HepG2 (cell line): Measurements from ENCODE around the gene TM9SF4. TPM values are rescaled to one million over a fixed set of nuclear protein-coding genes. Genes with fewer than 3 reads are reported as not detected.

Experiments used
- ATAC-seq: fragments of 200-7000 bp; cut with Tn5 transposase; 3 replicates; pipeline ENCODE4 v1.9.1; 2020; ENCODE audit warnings: mild to moderate bottlenecking, moderate library complexity
- BruUV-seq: library from RNA; stranded (reverse); fragments of 400-500 nt; replicated peaks from 2 replicates; lab custom pipeline; 2021; lab: Mats Ljungman, UMichigan
- CTCF ChIA-PET: fragments of 300-600 bp; formaldehyde crosslinking; extraction: SDS; loops from one replicate; lab custom pipeline; 2021; ENCODE audit warnings: low total read pairs, inconsistent platforms, low intra/inter-chr PET ratio; lab: Yijun Ruan, JAX
- POLR2A ChIA-PET: fragments of 350-600 bp; sonication (Branson Sonifier 250); formaldehyde crosslinking; loops from one replicate; lab custom pipeline; 2020; ENCODE audit warnings: antibody characterized with exemption, inconsistent platforms; lab: Yijun Ruan, JAX
- DNase-seq: peaks from one replicate; pipeline ENCODE4 v3.0.0-alpha.2; 2015; ENCODE audit warnings: low spot score
- FAIRE-seq: peaks from 3 replicates; lab custom pipeline; 2011; peaks lifted over from hg19 to GRCh38; lab: Jason Lieb, UNC
- H2AFZ ChIP-seq: one replicate; pipeline ENCODE4 v1.6.1; 2011; ENCODE audit warnings: low read length, inconsistent platforms
- H3K27ac ChIP-seq: fragments of 300-600 bp; 3 replicates; pipeline ENCODE4 v1.8.0; 2011; ENCODE audit warnings: mixed run types, mild to moderate bottlenecking, mixed read lengths, low read length, inconsistent platforms; ENCODE audit not compliant: insufficient read depth; ENCODE audit errors: extremely low read length
- H3K27me3 ChIP-seq, 2 experiments: fragments of 200-600 bp in 1 of 2; 2 replicates in 1 of 2; 3 replicates in 1 of 2; pipeline versions ENCODE4 v1.6.0 to v1.8.0; 2011; ENCODE audit warnings: low read length in 2 of 2, mild to moderate bottlenecking in 2 of 2, moderate library complexity in 2 of 2, inconsistent platforms in 1 of 2; ENCODE audit not compliant: insufficient read depth in 2 of 2, control insufficient read depth in 1 of 2
- H3K36me3 ChIP-seq, 2 experiments: fragments of 200-600 bp in 1 of 2; replicated peaks in 1 of 2; 2 replicates in 1 of 2; 3 replicates in 1 of 2; pipeline versions ENCODE4 v1.5.1 to v1.8.0; 2011; ENCODE audit warnings: low read length in 2 of 2, inconsistent platforms in 1 of 2; ENCODE audit not compliant: insufficient read depth in 2 of 2, control insufficient read depth in 1 of 2
- H3K4me1 ChIP-seq: 2 replicates; pipeline ENCODE4 v1.5.1; 2012; ENCODE audit warnings: low read length, inconsistent platforms; ENCODE audit not compliant: insufficient read depth
- H3K4me2 ChIP-seq: 2 replicates; pipeline ENCODE4 v1.6.0; 2011; ENCODE audit warnings: low read depth, low read length, inconsistent platforms
- H3K4me3 ChIP-seq, 3 experiments: fragments of 200-600 bp in 1 of 3; sonication (generic), shearing (Covaris generic) in 1 of 3; replicated peaks in 1 of 3; 2 replicates each; pipeline ENCODE4 v1.5.1; 2011 to 2016; ENCODE audit warnings: low read length in 3 of 3, inconsistent platforms in 2 of 3, low read depth in 2 of 3, mild to moderate bottlenecking in 2 of 3, control low read depth in 1 of 3, mixed read lengths in 1 of 3; ENCODE audit not compliant: insufficient read depth in 1 of 3
- H3K79me2 ChIP-seq: one replicate; pipeline ENCODE4 v1.6.1; 2011; ENCODE audit warnings: low read length, inconsistent platforms; ENCODE audit not compliant: insufficient read depth
- H3K9ac ChIP-seq: 2 replicates; pipeline ENCODE4 v1.6.0; 2011; ENCODE audit warnings: mild to moderate bottlenecking, low read depth, low read length, inconsistent platforms; ENCODE audit not compliant: insufficient read depth
- H3K9me3 ChIP-seq: 2 replicates; pipeline ENCODE4 v1.5.1; 2012; ENCODE audit warnings: mild to moderate bottlenecking, low read length
- H4K20me1 ChIP-seq: 2 replicates; pipeline ENCODE4 v1.6.0; 2011; ENCODE audit warnings: inconsistent platforms, mild to moderate bottlenecking, low read length, moderate library complexity; ENCODE audit not compliant: insufficient read depth
- GATAD1 ChIP-seq: IDR thresholded peaks from 2 replicates; pipeline ENCODE4 v1.6.1; 2016; ENCODE audit warnings: missing genetic modification reagents, missing compliant biosample characterization
- HHEX ChIP-seq: IDR thresholded peaks from 2 replicates; pipeline ENCODE4 v1.6.1; 2016; ENCODE audit warnings: control low read depth
- JUN ChIP-seq: sonication (generic); formaldehyde crosslinking; IDR thresholded peaks from 2 replicates; pipeline ENCODE4 v1.4.0; 2020; ENCODE audit warnings: mild to moderate bottlenecking, missing genetic modification reagents
- NCOA1 ChIP-seq: sonication (generic); formaldehyde crosslinking; IDR thresholded peaks from 2 replicates; pipeline ENCODE4 v1.9.0; 2021; ENCODE audit warnings: missing genetic modification reagents
- STAG1 ChIP-seq: sonication (generic); formaldehyde crosslinking; IDR thresholded peaks from 2 replicates; pipeline ENCODE4 v1.4.0; 2020; ENCODE audit warnings: missing genetic modification reagents
- ZNF33A ChIP-seq: sonication (generic); formaldehyde crosslinking; IDR thresholded peaks from 2 replicates; pipeline ENCODE4 v1.5.1; 2020; ENCODE audit warnings: missing genetic modification reagents, mild to moderate bottlenecking, moderate library complexity, borderline replicate concordance
- ZSCAN29 ChIP-seq: sonication (generic); formaldehyde crosslinking; conservative IDR thresholded peaks from 2 replicates; pipeline ENCODE4 v1.4.0; 2020; ENCODE audit warnings: mild to moderate bottlenecking, missing genetic modification reagents
- WGBS: methylation state at CpG from one replicate; pipeline ENCODE4 v1.1.6; 2017; ENCODE audit warnings: low lambda C conversion rate; 5-methylcytosine and 5-hydroxymethylcytosine counted together
- in situ Hi-C: cut with HindIII; loops from 2 replicates; pipeline ENCODE4 v1.10.0; 2017; ENCODE audit warnings: low pct_unique_long_range_greater_than_20kb; ENCODE audit not compliant: extremely low pct_ligation_motif_present
- intact Hi-C: fragments of 100-400 bp; cut with micrococcal nuclease; formaldehyde crosslinking; loops from one replicate; pipeline ENCODE4 v1.10.0; 2022; ENCODE audit not compliant: unreplicated experiment
- polyA plus RNA-seq, 8 experiments: library from polyadenylated mRNA; depleted of rRNA in 3 of 8; stranded (reverse) in 7 of 8; unstranded in 1 of 8; fragments of >200 nt; fragmentation: Illumina TruSeq in 4 of 8; extraction: Trizol in 4 of 8; gene quantifications; 2 replicates each; pipeline versions ENCODE4 v1.2.1 to v1.2.3, GENCODE V29; 2011 to 2016; ENCODE audit warnings: low read depth in 4 of 8, missing spikeins in 1 of 8, mixed read lengths in 1 of 8; ENCODE audit not compliant: insufficient read depth in 1 of 8
- total RNA-seq, 5 experiments: library from RNA; depleted of rRNA; stranded (reverse); fragments of >200 nt; fragmentation: Illumina TruSeq; extraction: Trizol; gene quantifications; 2 replicates each; pipeline ENCODE4 v1.2.3, GENCODE V29; 2016; ENCODE audit warnings: low read depth in 1 of 5
- TF ChIP-seq, protein P1 (sequence below): sonication (generic); formaldehyde crosslinking; IDR thresholded peaks from 2 replicates; pipeline ENCODE4 v1.5.0; 2020; ENCODE audit warnings: mild to moderate bottlenecking, missing genetic modification reagents
- TF ChIP-seq, protein P2 (sequence below): sonication (generic); formaldehyde crosslinking; IDR thresholded peaks from 2 replicates; pipeline ENCODE4 v1.8.0; 2022; ENCODE audit warnings: mild to moderate bottlenecking, missing genetic modification reagents, moderate library complexity
- TF ChIP-seq, protein P3 (sequence below): IDR thresholded peaks from 2 replicates; pipeline ENCODE4 v1.6.1; 2016; ENCODE audit warnings: mild to moderate bottlenecking
- TF ChIP-seq, protein P4 (sequence below): sonication (generic); formaldehyde crosslinking; IDR thresholded peaks from 2 replicates; pipeline ENCODE4 v1.4.0; 2020; ENCODE audit warnings: mild to moderate bottlenecking, missing genetic modification reagents
- TF ChIP-seq, protein P5 (sequence below): IDR thresholded peaks from 2 replicates; pipeline ENCODE4 v1.6.1; 2016; ENCODE audit warnings: low read depth, borderline replicate concordance

Gene TM9SF4
- total and polyA plus RNA-seq, 2 of the 13 experiments (the other 11 are each of a cell fraction or from before 2014, with no cell fraction given): 53.5 to 171 TPM

DNA sequence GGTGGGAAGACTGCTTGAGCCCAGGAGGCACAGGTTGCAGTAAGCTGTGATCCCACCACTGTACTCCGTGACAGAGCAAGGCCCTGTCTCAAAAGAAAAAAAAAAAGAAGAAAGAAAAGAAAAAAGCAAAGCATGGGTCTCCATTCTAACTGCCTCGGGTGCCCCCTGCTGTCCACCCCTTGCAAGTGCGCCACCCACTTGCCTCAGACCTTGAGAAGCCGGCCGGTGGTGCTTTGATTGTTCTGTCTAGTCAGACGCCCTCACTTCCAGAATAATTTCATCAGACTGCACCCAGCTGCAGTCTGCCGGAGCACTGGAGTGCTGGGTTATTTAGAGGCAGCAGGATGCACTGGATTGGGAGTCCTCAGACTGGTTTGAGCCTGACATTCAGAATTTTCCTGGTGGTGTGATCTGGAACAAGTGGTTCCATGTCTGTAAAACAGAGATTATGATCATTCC, 17.6 kb upstream of the TM9SF4 start (continued):
- TF ChIP-seq STAG1 (CRISPR knock-in tag): peak; percentile 78
- 0 out of 2 replicates have a peak, but pooled peaks have one; percentile 22 for TF ChIP-seq HHEX (CRISPR knock-in tag)
- TF ChIP-seq JUN: no peak
- TF ChIP-seq NCOA1 (CRISPR knock-in tag): no peak

DNA sequence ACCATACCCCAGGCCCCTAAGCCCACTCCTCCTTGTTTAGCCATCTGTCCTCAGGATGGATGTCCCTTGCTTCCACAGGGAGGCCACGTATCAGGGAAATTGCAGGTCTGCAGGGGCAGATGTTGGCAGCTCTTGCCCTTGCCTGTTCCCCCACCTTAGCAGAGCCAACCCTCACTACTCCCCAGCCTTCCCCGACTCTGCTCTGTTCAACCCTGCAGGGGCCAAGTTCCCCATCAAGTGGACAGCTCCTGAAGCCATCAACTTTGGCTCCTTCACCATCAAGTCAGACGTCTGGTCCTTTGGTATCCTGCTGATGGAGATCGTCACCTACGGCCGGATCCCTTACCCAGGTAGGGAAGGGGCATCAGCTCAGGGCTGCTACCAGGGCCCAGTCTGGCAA, 10.7 kb upstream of the TM9SF4 start:
- no peak for FAIRE-seq
- no peaks in the 10 kb centered on the region for H3K79me2 ChIP-seq
- no peaks in the 10 kb centered on the region for H3K36me3 ChIP-seq
- H3K27me3 ChIP-seq: peaks cover 10 to 55% of the 10 kb centered on the region in 2 experiments
- BruUV-seq: no TSS peak
- H3K9ac ChIP-seq: no peak overlapping the region
- no peaks in the 10 kb centered on the region for H4K20me1 ChIP-seq
- no peak for DNase-seq
- POLR2A ChIA-PET: no interaction called here
- no peaks in the 10 kb centered on the region for H3K9me3 ChIP-seq
- no peak overlapping the region for H3K4me2 ChIP-seq
- TF ChIP-seq ZSCAN29 (CRISPR knock-in tag): no peak
- TF ChIP-seq, protein P1, sequence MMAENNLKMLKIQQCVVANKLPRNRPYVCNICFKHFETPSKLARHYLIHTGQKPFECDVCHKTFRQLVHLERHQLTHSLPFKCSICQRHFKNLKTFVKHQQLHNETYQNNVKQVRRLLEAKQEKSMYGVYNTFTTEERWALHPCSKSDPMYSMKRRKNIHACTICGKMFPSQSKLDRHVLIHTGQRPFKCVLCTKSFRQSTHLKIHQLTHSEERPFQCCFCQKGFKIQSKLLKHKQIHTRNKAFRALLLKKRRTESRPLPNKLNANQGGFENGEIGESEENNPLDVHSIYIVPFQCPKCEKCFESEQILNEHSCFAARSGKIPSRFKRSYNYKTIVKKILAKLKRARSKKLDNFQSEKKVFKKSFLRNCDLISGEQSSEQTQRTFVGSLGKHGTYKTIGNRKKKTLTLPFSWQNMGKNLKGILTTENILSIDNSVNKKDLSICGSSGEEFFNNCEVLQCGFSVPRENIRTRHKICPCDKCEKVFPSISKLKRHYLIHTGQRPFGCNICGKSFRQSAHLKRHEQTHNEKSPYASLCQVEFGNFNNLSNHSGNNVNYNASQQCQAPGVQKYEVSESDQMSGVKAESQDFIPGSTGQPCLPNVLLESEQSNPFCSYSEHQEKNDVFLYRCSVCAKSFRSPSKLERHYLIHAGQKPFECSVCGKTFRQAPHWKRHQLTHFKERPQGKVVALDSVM (CRISPR knock-in tag): no peak
- no peak for TF ChIP-seq ZNF33A (CRISPR knock-in tag)
- no peak for TF ChIP-seq GATAD1 (CRISPR knock-in tag)
- TF ChIP-seq, protein P2, sequence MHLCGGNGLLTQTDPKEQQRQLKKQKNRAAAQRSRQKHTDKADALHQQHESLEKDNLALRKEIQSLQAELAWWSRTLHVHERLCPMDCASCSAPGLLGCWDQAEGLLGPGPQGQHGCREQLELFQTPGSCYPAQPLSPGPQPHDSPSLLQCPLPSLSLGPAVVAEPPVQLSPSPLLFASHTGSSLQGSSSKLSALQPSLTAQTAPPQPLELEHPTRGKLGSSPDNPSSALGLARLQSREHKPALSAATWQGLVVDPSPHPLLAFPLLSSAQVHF (CRISPR knock-in tag): no peak
- TF ChIP-seq, protein P3, sequence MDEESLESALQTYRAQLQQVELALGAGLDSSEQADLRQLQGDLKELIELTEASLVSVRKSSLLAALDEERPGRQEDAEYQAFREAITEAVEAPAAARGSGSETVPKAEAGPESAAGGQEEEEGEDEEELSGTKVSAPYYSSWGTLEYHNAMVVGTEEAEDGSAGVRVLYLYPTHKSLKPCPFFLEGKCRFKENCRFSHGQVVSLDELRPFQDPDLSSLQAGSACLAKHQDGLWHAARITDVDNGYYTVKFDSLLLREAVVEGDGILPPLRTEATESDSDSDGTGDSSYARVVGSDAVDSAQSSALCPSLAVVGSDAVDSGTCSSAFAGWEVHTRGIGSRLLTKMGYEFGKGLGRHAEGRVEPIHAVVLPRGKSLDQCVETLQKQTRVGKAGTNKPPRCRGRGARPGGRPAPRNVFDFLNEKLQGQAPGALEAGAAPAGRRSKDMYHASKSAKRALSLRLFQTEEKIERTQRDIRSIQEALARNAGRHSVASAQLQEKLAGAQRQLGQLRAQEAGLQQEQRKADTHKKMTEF (CRISPR knock-in tag): no peak
- TF ChIP-seq, protein P4, sequence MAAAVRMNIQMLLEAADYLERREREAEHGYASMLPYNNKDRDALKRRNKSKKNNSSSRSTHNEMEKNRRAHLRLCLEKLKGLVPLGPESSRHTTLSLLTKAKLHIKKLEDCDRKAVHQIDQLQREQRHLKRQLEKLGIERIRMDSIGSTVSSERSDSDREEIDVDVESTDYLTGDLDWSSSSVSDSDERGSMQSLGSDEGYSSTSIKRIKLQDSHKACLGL (CRISPR knock-in tag): no peak
- TF ChIP-seq, protein P5, sequence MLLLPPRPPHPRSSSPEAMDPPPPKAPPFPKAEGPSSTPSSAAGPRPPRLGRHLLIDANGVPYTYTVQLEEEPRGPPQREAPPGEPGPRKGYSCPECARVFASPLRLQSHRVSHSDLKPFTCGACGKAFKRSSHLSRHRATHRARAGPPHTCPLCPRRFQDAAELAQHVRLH (CRISPR knock-in tag): no peak
- H2AFZ ChIP-seq: no peak overlapping the region
- ATAC-seq: no peak; the same call in 2 of the 3 replicates
- CTCF ChIA-PET: no interaction called here
- H3K4me3 ChIP-seq: no peak overlapping the region
- in situ Hi-C loops: loop anchor here (10.0 kb wide), 1 partner anchor 274 kb away; no protein-coding TSS in a partner anchor
- 20% methylated on average over 6 of the region's 6 CpGs for WGBS
- H3K4me1 ChIP-seq: no peaks in the 10 kb centered on the region
- intact Hi-C loops: no loop called here
- no peak overlapping the region for H3K27ac ChIP-seq
